Activated CD8-positive, alpha-beta memory T cell treated with anti-CD3 and anti-CD28 coated beads for 48 hours (primary cell): ENCODE data around the gene CSKMT.
"Not testable (repeated sequence)": the region's sequence is repeated elsewhere in the genome, so short reads cannot be mapped to it uniquely, and the experiment has no call there.

Source experiments
- DNase-seq, 3 experiments: peaks; one replicate each; pipeline ENCODE4 v3.0.0-alpha.2; 2020; ENCODE audit warnings: low read depth in 2 of 3, low spot score in 2 of 3

Gene CSKMT, protein sequence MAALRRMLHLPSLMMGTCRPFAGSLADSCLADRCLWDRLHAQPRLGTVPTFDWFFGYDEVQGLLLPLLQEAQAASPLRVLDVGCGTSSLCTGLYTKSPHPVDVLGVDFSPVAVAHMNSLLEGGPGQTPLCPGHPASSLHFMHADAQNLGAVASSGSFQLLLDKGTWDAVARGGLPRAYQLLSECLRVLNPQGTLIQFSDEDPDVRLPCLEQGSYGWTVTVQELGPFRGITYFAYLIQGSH

DNA sequence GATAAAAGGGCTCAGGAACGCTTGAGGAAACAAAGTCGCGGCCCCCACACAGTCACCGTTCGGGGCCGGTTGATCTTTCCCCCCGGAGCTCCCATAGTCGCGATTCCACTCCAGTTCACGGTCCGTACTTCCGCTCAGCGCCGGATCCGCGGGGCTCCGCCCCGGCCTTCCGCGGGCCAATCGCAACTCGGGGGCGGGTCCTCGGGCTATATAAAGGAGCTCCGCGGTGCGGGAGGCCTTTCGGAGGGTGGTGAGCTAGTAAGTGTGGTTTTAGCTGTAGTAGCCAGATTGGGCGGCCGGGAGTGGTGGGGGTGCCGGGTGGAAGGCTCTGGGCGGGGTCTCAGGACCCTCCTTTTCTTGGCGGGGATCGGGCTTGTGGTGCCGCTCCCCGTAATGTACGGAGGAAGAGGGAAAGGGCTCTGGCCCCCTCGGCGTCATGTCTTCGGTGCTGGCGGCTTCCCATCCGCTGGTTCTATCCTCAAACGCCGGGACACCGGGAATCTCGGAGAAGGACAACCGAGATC, at the start of gene CSKMT, which contains the start of gene C11orf98:
Gene CSKMT (plus strand): TSS at position 238 of the 524 bp plus-strand sequence. CDS start 568 bp downstream, outside the sequence.
Gene C11orf98 (minus strand): TSS at position 136 of the 524 bp plus-strand sequence. CDS start 41 bp downstream, at position 95.
- peak; percentile 92 to 99 (median 98) for DNase-seq

DNA sequence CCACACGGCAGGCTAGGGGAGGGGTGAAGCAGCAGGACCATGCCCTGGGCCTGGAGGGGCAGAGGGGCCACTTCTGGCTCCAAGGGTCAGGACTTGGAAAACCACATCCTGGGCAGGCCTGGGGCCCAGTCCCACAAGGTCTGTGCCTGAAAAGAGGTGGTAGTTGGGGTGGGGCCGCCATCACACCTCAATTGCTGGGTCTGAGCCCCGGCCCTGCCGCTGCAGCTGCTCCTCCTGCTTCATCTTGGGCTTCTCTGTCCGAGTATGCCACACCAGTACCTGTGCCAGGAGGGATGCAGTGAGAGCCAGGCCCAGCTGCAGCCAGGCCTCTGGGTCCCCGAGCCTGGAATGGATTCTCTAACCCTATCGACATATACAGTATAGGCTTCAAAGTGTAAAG, 49.6 kb upstream of the CSKMT start:
- no peak for DNase-seq

DNA sequence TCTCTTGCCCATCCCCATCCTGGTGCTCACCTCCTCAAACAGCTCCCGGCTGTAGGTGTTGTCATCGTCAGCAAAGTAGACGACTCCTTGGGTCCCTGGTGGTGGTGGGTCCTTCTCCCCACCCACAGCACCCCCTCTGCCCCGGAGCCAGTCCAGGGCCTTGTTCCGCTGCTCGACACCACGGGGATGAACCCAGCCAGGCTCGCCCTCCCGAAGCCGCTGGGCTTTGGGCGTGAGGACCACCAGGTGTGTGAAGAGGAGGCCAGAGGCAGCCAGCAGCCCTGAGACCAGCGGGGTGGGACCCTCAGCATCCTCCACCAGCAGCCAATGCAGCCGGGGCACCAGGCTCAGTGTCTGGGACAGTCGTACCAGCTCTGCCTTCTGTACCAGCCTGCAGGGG, 48.2 kb upstream of the CSKMT start:
- not testable (repeated sequence) for DNase-seq

DNA sequence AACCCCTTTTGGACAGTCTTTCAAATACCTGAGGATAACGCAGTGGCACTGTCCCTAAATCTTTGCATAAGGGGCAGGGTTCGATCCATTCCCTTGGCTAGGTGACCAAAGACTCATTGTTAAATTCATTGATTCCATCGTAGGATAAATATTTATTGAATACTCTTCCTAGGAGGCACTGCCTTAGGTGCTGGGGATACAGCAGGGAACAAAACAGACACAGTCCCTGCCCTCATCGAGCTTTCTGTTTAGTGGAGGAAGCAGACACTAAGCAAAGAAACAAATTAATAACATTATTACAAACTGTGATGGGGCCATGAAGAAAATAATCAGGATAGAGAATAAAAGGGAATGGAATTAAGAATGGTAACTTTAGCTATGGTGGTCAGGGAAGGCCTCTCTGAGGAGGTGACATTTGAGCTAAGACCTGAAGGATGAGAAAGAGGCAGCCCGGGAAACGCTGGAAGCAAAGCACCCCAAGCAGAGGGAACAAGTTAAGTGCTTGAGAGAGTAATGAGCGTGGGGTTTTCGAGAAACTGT, 44.0 kb upstream of the CSKMT start:
- DNase-seq, result no peak

DNA sequence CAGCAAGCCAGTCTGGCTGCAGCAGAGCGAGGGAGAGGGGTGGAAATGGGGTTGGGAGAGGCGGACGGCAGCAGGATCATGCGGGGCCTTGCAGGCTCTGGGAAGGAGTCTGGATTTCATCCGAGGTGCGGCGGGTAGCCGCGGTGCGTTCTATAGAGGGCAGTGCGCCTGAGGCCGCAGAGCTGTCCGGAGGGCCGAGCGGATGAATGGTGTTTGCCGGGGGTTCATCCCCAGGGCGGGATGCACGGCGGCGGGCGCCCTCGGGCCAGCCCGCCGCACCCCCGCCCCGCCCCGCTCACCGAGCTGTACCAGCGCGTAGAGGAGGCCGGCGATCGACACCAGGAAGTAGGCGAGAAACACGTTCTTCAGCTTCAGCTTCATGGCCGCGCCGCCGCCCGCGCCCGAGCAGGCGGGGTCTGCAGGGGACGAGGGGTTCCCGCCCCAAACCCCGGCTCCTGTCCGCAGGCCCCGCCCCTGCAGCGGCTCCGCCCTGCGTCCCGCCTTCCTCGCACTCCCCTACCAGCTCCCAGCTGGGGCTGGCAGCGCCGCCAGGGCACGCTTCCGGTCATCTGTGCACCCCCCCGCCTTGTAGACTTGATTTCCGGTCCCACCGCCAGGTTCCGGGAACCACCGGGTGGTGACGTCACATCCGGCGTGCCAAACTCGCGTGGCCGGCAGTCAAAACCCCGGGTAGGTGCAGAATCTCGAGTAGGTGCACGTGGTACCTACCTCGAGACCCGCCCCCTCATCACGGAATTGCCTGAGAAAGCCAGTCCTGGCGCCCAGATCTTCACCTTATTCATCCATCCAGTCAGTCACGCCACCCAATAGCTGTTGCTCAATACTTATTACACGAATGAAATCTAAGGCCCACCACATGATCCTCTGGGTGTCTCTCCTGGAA, 43.3 kb upstream of the CSKMT start, which contains the start of gene B3GAT3:
Gene B3GAT3 (minus strand): TSS at position 420 of the 904 bp plus-strand sequence. CDS start 39 bp downstream, at position 381.
- DNase-seq, result peak; percentile 94 to 97 (median 95)

DNA sequence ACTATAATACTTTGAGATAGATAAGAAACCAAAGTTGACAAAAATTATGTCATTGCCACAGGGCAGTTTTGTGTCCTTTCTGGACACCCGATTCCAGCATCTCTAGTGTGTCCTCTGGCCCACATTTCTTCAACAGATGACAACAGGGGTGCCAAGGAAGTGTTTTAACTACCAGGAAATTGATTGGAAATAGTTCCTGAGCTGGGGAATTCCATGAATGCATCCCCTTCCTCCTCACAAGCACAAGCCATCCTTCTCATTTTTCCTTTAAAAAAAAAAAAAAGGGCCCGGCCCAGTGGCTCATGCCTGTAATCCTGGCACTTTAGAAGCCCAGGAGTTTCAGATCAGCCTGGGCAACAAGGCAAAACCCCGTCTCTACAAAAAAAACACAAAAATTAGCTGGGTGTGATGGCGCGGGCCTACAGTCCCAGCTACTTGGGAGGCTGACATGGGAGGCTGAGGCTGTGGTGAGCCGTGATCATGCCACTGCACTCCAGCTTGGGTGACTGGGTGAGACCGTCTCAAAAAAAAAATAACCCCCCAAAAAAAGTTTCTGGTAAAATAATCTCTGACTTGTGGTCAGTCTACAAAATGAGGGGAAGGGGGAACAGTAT, 42.5 kb upstream of the CSKMT start:
- DNase-seq, result no peak

DNA sequence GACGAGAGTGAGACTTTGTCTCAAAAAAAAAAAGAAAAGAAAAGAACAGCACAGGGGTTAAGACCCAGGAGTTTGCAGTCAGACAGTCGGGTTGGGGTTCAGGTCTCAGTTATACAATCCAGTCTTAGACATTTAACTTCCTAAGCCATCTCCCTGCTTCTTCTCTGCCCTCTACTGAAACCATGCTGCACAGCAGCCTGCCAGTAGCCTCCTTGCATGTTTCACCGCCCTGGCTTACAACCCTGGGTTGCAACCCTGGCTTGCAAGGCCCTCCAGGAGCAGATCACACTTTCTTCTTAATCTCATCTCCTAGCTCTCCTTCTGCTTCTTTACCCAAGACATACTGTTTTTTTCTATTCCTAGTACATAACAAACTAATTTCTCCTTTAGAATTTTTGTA, 37.4 kb upstream of the CSKMT start:
- DNase-seq, result no peak

DNA sequence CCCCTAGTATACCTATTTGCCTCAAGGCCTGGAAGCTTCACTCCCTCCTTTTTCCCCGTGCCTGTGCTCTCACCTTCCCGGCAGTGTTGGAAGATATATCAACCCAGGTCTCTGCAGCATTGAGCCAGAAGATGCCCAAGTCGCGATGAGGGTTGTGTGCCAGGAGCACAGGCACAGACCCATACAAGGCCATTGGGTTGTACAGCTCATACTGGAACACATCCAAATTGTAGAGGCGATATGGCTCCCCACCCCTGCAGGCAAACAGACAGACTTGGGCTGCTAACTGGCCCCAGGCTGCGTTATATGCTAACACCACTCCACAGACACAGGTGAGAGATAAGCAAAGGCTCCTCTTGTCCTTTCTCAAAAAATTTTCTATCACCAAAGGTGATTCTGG, 32.6 kb upstream of the CSKMT start:
- no peak for DNase-seq

DNA sequence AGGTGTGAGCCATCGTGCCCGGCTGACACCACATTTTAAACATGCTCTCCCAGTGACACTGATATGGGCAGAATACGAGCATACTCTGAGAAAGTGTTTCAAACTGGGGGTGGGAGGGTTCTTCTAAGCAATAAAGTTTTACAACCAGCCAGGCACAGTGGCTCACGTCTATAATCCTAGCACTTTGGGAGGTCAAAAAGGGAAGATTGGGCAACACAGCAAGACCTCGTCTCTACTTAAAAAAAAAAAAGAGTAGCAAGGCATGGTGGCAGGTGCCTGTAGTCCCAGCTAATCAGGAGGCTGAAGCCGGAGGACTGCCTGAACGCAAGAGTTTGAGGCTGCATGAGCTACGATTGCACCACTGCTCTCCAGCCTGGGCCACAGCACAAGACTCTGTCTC, 20.9 kb upstream of the CSKMT start:
- no peak for DNase-seq

DNA sequence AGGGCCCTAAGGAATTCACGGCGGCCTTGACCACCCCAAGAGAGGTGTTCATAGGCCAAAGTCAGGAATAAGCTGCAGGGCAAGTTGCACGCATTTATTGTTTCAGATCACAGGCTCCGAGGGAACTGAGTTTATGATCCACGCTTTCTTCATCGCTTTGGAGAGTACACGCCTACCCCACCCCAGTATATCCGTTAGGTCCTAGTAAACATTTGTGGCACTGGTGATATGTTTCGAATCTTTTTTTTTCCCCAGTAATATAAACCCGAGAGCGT, 19.5 kb upstream of the CSKMT start:
- no peak for DNase-seq

DNA sequence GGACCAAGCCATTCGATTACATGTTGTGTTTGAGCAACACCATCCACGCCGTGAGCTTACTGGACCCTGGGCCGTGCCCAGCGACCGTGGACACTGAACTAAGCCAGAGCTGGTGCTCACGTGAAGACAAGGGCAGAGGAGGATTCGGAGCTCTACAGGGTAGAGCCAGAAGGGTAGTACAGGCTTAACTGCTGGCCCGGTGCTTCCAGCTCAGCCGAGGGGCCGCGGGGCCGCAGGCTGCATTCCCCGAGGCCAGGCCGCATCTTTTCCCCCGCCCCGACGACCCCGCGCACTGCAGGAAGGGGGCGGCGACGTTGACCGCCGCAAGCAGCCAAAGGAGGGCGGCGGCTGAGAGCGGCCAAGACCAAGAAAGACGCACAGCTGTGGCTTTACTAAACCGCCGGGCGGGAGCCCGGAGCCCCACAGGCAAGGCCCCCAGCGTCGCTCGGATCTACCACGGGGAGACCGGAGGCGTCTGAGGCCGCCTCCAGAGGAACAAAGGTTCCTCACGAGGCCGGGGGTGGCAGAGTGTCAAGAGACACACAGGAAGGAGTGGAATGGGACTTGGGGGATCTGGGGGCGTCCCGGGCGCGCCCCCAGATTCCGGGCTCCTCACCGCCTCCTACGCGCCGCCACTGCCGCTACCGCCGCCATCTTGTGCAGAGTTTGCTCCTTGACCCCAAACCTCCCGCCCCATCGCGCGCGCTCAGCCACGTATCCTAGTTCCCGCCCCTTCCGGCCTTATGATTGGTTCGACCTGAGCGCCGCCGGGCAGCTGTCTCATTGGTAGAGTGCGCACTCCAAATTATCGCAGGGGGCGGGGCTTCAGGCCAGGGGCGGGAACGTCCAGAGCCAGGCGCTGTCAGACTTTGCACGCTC, 18.9 kb upstream of the CSKMT start, which contains the start of gene GANAB:
Gene GANAB (minus strand): TSS at position 668 of the 879 bp plus-strand sequence. CDS start 14 bp downstream, at position 654.
- peak; percentile 97 to 99 (median 98) for DNase-seq

DNA sequence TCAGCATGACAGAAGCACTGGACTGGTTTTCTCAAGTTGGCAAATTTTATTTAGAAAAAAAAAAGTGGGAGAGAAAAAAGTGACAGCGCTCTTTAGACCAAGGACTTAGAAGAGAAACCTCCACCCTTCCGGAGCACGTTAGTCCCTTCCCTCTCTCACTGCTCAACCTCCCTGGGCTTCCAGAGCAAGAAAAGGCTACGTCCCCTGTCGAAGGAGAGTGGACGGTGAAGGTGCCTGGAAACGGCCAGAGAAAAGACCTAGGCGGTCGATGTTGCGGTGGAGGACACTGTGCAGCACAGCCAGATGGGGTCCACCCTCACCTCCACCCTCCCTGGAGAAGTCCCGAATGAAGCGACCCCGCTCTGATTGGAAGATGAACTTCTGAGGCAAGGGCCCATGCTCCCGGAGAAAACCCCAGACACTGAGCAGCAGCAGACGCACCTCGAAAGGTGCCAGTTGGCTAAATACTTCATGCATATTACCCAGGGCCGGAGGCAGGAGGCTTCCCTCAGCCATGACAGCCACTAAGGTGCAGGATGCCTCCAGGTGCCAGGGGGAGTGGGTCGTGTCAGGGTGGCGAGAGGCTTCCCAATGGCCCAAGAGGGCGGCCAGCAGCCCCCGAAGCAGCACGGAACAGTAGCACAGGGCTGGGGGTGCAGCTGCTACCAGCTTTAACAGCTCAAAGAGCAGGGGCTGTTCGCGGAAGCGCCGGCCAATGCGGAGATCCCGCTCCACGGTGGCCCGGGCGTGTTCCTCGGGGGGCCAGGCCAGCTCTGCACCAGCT, 18.1 kb upstream of the CSKMT start:
- no peak for DNase-seq

DNA sequence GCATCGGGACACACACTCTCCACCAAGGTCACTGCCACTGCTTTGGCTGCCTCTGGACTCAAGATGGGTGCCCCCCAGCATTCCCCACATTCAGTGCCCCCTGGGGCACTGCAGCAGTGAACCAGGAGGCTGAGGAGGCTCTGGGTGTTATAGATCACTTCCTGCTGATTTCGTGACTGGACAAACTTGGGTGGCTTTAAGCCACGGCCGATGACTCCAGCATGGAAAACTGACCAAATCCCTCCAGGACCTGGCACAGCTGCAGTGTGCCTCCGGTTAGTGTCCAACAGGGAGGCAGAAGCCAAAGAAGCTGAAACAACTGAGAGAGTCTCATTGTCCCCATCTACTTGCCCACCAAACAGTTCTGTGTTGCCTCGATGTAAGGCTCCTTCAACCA, 17.5 kb upstream of the CSKMT start:
- no peak for DNase-seq

DNA sequence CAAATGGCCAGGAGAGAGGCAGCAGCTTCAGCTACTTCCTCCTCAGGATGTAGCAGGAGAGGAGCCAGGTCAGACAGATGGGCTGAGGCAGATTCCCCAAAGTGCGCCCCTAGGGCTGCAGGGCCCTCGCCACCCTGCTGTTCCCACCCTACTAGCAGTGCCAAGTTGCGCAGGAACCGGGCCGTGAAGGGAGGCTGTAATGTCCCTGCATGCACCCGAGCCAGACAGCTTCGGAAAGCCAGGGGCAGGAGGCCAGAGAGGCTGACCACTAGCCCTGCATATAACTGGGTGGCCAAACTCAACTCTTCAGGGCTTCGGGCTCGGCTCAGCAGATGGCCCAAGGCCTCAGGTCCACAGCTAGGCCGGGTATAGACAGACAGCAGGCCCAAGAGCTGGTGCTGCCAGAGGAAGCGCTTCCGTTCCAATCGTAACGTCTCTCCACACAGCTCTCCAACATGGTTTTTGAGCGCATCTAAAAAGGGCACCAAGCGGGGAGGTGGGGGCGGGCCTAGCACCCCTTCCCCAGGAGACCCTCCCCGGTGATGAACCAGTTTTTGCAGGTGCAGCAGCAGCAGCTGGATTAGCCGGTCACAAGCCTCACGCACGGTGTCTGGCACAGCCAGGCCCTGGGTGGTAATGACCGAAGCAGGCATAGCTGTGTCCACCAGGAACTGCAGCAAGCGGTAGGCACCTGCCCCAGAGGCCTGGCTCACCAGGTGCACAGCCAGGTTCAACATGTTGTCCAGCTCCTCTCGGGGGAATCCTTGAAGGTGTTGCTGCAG, 16.7 kb upstream of the CSKMT start:
- no peak for DNase-seq

DNA sequence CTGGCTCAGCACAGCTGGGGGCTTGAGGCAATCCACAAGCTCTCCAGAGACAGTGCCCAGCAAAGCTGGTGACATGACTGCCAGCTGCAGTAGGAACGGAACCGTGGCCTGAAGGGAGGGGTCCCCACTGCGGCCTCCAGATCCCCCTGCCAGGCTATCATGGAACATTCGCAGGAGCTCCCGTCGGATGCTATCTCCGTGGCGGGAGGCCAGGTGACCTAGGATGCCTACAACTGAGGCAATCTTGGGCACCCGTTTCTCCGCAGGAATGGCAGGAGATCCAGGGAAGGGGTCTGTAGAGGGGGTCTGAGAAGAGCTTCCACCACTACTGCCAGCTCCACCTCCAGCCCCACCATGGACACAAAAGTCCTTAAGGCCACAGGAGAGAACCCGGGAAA, 16.1 kb upstream of the CSKMT start:
- DNase-seq, result no peak

DNA sequence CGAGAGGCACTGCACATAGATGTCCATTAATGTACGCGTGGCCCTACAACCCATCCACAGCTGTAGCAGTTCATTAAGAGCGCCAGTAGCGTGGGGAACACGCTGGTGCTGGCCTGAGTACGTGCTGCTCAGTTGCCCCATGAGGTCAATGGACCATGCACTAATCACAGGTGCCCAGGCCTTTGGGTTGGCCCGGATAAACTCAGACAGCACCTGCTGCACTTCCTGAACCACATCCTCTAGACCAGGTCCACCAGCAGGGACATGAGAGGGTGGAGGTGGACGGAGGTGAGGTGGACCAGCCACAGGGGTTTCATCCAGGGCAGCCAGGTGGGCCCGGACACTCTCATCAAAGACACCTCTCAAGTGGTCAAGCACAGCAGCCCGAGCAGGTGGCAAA, 15.6 kb upstream of the CSKMT start:
- no peak for DNase-seq

DNA sequence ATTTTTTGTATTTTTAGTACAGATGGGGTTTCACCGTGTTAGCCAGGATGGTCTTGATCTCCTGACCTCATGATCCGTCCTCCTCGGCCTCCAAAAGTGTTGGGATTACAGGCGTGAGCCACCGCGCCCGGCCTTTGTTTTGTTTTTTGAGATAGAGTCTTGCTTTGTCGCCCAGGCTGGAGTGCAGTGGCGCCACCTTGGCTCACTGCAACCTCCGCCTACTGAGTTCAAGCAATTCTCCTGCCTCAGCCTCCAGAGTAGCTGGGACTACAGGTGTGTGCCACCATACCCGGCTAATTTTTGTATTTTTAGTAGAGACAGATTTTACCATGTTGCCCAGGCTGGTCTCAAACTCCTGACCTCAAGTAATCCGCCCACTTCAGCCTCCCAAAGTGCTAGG, 14.8 kb upstream of the CSKMT start:
- DNase-seq, result not testable (repeated sequence)

DNA sequence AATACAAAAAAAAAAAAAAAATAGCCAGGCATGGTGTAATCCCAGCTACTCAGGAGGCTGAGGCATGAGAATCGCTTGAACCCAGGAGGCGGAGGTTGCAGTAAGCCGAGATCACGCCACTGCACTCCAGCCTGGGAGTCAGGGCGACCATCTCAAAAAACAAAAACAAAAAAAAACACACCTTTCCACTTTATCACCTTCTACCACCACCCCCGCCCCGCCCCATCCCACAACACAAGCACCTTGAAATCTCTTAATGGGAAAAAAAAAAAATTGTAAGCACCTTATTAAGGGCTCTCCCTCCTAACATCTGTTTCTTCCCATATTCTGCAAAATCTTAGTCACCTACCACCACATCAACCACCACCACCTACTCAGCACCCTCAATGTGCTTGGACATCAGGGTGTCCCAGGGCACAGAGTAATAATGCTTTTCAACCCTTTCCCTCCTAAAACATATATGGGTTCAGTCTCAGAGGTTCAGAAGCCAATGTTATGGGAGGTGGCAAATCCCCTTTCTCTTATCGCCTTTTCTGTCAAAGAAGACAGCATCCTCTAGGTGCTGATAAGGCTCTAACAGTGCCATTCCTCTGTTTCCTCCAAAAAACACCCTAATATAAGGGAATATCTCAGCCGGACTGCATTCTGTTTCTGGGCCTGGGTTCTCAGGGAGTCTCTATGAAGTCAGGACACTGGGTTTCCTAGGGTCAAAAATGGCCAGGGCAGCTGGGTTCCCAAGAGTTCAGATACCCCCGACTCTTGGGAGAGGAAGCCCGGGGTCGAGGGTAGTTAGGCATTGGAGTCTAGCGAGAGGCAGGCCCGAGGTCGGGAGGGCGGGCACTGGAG, 12.7 kb upstream of the CSKMT start:
- DNase-seq, result no peak
